Osteocyte (in vitro differentiated cells): Measurements from ENCODE around the gene WNK1. TPM values are rescaled to one million over a fixed set of nuclear protein-coding genes. Genes with fewer than 3 reads are reported as not detected.

Experiments
- DNase-seq: peaks from one replicate; pipeline ENCODE4 v3.0.0; 2021; ENCODE audit warnings: mixed read lengths; ENCODE audit not compliant: unreplicated experiment; ENCODE audit errors: extremely low spot score
- H3K27ac Mint-ChIP-seq: one replicate; pipeline ENCODE4 v1.8.0; 2021; ENCODE audit warnings: mild to moderate bottlenecking, mixed read lengths; ENCODE audit not compliant: unreplicated experiment
- H3K27me3 Mint-ChIP-seq: one replicate; pipeline ENCODE4 v1.8.0; 2021; ENCODE audit warnings: mixed read lengths; ENCODE audit not compliant: unreplicated experiment
- H3K36me3 Mint-ChIP-seq: one replicate; pipeline ENCODE4 v1.8.0; 2021; ENCODE audit warnings: mixed read lengths; ENCODE audit not compliant: unreplicated experiment
- H3K4me1 Mint-ChIP-seq: one replicate; pipeline ENCODE4 v1.8.0; 2021; ENCODE audit warnings: mixed read lengths; ENCODE audit not compliant: unreplicated experiment
- H3K4me3 Mint-ChIP-seq: one replicate; pipeline ENCODE4 v1.8.0; 2021; ENCODE audit warnings: mild to moderate bottlenecking, moderate library complexity, mixed read lengths; ENCODE audit not compliant: unreplicated experiment
- H3K9me3 Mint-ChIP-seq: one replicate; pipeline ENCODE4 v1.8.0; 2021; ENCODE audit warnings: mixed read lengths; ENCODE audit not compliant: unreplicated experiment
- total RNA-seq: library from RNA; stranded (reverse); gene quantifications from 2 replicates; pipeline ENCODE4 v1.2.1, GENCODE V29; 2021
- TF ChIP-seq, protein P1 (sequence below): fragments of 200-600 bp; sonication (generic); IDR thresholded peaks from 2 replicates; pipeline ENCODE4 v1.5.0; 2021; ENCODE audit warnings: antibody characterized with exemption, mild to moderate bottlenecking, moderate library complexity

Gene WNK1
- total RNA-seq, 1 donor from 2014 or later = 188 TPM

DNA sequence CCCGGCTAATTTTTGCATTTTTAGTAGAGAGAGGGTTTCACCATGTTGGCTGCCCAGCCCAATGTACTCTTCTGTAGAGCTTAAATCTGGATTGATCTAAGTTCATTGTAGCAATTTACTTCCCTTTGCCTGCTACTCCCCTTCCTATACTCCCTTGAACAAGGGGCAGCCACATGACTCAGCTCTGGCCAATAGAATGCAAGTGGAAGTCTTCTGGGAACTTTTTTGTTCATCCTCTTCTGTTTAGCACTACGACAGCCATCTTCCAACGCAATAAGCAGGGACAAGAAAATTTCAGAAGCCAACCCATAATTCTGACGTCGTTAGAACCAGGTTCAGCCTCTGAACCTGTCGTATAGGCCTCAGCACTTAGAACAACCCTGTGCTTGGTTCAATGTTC, 203.6 kb downstream of the WNK1 start:
- peaks cover 23% of the 10 kb centered on the region for H3K4me1 Mint-ChIP-seq
- no peak overlapping the region for H3K27ac Mint-ChIP-seq
- no peak for DNase-seq
- no peaks in the 10 kb centered on the region for H3K36me3 Mint-ChIP-seq
- no peak overlapping the region for H3K4me3 Mint-ChIP-seq
- H3K9me3 Mint-ChIP-seq = no peaks in the 10 kb centered on the region
- TF ChIP-seq, protein P1, sequence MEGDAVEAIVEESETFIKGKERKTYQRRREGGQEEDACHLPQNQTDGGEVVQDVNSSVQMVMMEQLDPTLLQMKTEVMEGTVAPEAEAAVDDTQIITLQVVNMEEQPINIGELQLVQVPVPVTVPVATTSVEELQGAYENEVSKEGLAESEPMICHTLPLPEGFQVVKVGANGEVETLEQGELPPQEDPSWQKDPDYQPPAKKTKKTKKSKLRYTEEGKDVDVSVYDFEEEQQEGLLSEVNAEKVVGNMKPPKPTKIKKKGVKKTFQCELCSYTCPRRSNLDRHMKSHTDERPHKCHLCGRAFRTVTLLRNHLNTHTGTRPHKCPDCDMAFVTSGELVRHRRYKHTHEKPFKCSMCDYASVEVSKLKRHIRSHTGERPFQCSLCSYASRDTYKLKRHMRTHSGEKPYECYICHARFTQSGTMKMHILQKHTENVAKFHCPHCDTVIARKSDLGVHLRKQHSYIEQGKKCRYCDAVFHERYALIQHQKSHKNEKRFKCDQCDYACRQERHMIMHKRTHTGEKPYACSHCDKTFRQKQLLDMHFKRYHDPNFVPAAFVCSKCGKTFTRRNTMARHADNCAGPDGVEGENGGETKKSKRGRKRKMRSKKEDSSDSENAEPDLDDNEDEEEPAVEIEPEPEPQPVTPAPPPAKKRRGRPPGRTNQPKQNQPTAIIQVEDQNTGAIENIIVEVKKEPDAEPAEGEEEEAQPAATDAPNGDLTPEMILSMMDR = no peak
- no peaks in the 10 kb centered on the region for H3K27me3 Mint-ChIP-seq

DNA sequence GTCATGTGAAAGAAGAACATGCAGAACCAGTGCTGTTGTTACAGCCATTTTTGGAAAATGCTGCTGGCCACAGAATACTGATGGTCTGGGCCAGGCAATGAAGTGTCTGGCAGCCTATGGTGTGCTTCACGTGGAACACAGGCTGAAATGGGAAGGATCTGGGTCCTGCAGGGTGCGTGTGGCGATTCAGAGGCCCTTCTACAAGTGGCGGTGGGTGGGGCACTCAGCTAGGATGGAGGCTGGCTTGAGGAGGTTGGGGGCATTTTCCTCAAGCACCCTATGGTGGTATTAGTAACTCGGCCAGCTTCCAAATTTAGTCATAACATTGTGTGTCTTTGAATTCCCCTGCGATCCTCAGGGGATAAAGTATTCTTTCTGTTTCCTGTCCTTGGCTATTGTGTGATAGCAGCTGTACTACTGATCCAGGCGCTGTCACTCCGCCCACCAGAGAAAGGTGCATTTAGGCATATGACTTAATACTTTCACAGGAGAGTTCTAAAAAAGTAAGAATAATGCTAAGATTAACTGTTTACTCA, 206.3 kb downstream of the WNK1 start:
- Mint-ChIP-seq H3K27ac (peak overlapping the region; percentile 13), H3K9me3 (no peaks in the 10 kb centered on the region), H3K27me3 (no peaks in the 10 kb centered on the region), H3K36me3 (no peaks in the 10 kb centered on the region), H3K4me3 (no peak overlapping the region), H3K4me1 (peaks cover 14% of the 10 kb centered on the region)
- no peak for DNase-seq
- TF ChIP-seq, protein P1 = no peak

Other genes with a start within 250 kb of the WNK1 start
- 1.3 and 2.3 TPM in 2 replicates for gene NINJ2, start 89.1 kb upstream of the WNK1 start, total RNA-seq
- gene RAD52, start 197.1 kb downstream of the WNK1 start, total RNA-seq = 15.4 and 17.8 TPM in 2 replicates
- gene ERC1, start 238.6 kb downstream of the WNK1 start, total RNA-seq = 79.5 and 83.9 TPM in 2 replicates